ENCODE measurements around the gene USO1.
"Not testable (repeated sequence)": the region's sequence is repeated elsewhere in the genome, so short reads cannot be mapped to it uniquely, and the experiment has no call there.

USO1 gene

GRCh38 chr4:75834772-75835154 is 110.4 kb downstream of the USO1 start:
- in situ Hi-C loops (cut with MboI; ENCODE audit: low sequenced_read_pairs), result no loop called here

- in situ Hi-C loops (cut with MboI; ENCODE audit: low sequenced_read_pairs), result no loop called here
Measured at GRCh38 chr4:75841641-75842520, 117.5 kb downstream of the USO1 start.

GRCh38 chr4:75843596-75843995 is 119.2 kb downstream of the USO1 start:
- in situ Hi-C loops (cut with MboI; ENCODE audit: low sequenced_read_pairs), result no loop called here

- in situ Hi-C loops (cut with MboI; ENCODE audit: low sequenced_read_pairs), result no loop called here
Measured at GRCh38 chr4:75844151-75844662, 119.8 kb downstream of the USO1 start.

- in situ Hi-C loops (cut with MboI; ENCODE audit: low sequenced_read_pairs), result no loop called here
Measured at GRCh38 chr4:75845992-75846391, 121.6 kb downstream of the USO1 start.

- in situ Hi-C loops (cut with MboI; ENCODE audit: low sequenced_read_pairs), result not testable (repeated sequence)
Measured at GRCh38 chr4:75848171-75848760, 123.9 kb downstream of the USO1 start.

- in situ Hi-C loops (cut with MboI; ENCODE audit: low sequenced_read_pairs), result no loop called here
Measured at GRCh38 chr4:75848891-75849290, 124.5 kb downstream of the USO1 start.

- in situ Hi-C loops (cut with MboI; ENCODE audit: low sequenced_read_pairs), result no loop called here
Measured at GRCh38 chr4:75849461-75849860, 125.1 kb downstream of the USO1 start.

GRCh38 chr4:75858721-75859120 is 134.3 kb downstream of the USO1 start:
- in situ Hi-C loops (cut with MboI; ENCODE audit: low sequenced_read_pairs), result no loop called here

- in situ Hi-C loops (cut with MboI; ENCODE audit: low sequenced_read_pairs), result no loop called here
Measured at GRCh38 chr4:75860606-75861005, 136.2 kb downstream of the USO1 start.

Data from HL-60/S4 (cell line).